Activated CD4-positive, alpha-beta T cell treated with anti-CD3 and anti-CD28 coated beads for 36 hours (primary cell): ENCODE measurements around the gene CCND3. TPM values are rescaled to one million over a fixed set of nuclear protein-coding genes. Genes with fewer than 3 reads are reported as not detected.

Source experiments
- ATAC-seq: fragments of 200-7000 bp; cut with Tn5 transposase; one replicate; pipeline ENCODE4 v1.10.0; 2021; ENCODE audit warnings: mild to moderate bottlenecking, moderate library complexity
- CTCF ChIA-PET: fragments of 350-600 bp; sonication (Branson Sonifier 250); formaldehyde crosslinking; loops from one replicate; lab custom pipeline; 2021; ENCODE audit warnings: antibody characterized with exemption; lab: Charles Lee
- POLR2A ChIA-PET: fragments of 350-600 bp; sonication (Branson Sonifier 250); formaldehyde crosslinking; loops from one replicate; lab custom pipeline; 2021; ENCODE audit warnings: antibody characterized with exemption, inconsistent platforms; lab: Charles Lee
- DNase-seq: peaks from one replicate; pipeline ENCODE4 v3.0.0-alpha.2; 2020
- H3K27ac Mint-ChIP-seq: one replicate; pipeline ENCODE4 v1.8.0; 2021; ENCODE audit warnings: mixed read lengths
- H3K27me3 Mint-ChIP-seq: one replicate; pipeline ENCODE4 v1.8.0; 2021; ENCODE audit warnings: mixed read lengths
- H3K36me3 Mint-ChIP-seq: one replicate; pipeline ENCODE4 v1.8.0; 2021; ENCODE audit warnings: low read depth, mixed read lengths
- H3K4me1 Mint-ChIP-seq: one replicate; pipeline ENCODE4 v1.8.0; 2021; ENCODE audit warnings: mixed read lengths
- H3K4me3 Mint-ChIP-seq: one replicate; pipeline ENCODE4 v1.8.0; 2021; ENCODE audit warnings: mild to moderate bottlenecking, moderate library complexity, mixed read lengths
- H3K9me3 Mint-ChIP-seq: one replicate; pipeline ENCODE4 v1.8.0; 2021; ENCODE audit warnings: low read depth, mixed read lengths
- intact Hi-C, 2 experiments: fragments of 100-400 bp; cut with DNase I in 1 of 2; cut with micrococcal nuclease in 1 of 2; formaldehyde crosslinking; loops; one replicate each; pipeline versions ENCODE4 v1.14.2 to v1.15.1; 2022 to 2024; cut with DNase I, micrococcal nuclease
- total RNA-seq, 2 experiments: library from RNA; stranded (reverse); gene quantifications; one replicate each; pipeline ENCODE4 v1.2.3, GENCODE V29; 2021

The CCND3 gene
- total RNA-seq, 2 experiments from 2014 or later: 625 to 806 TPM

DNA sequence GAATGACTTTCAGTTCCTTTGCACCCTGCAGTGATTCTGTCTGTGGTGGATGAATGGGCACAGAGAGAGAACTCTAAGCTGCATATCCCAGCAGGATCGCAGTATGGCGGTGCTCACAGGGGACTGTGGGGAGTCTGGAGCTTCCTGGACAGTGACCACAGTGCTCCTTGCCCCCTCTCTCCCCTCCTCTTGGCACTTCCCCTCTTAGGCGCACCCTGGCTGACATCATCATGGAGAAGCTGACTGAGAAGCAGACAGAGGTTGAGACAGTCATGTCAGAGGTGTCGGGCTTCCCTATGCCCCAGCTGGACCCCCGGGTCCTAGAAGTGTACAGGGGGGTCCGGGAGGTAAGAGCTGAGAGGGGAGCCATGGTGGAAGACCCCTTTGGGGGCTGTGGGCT is 11.7 kb downstream of the CCND3 start:
- Mint-ChIP-seq H3K27me3 (no peaks in the 10 kb centered on the region), H3K27ac (no peak overlapping the region), H3K36me3 (peaks cover 54% of the 10 kb centered on the region), H3K4me3 (no peak overlapping the region), H3K4me1 (peaks cover 23% of the 10 kb centered on the region), H3K9me3 (no peaks in the 10 kb centered on the region)
- ATAC-seq: no peak
- intact Hi-C loops: no loop called here
- ChIA-PET POLR2A (interaction anchor here (0.6 to 1.0 kb wide), 2 partner anchors 9 to 115 kb away, joined by 3 read pairs; no protein-coding TSS in a partner anchor), CTCF (interaction anchor here (0.6 to 11.5 kb wide), 3 partner anchors 8 to 115 kb away, joined by 3 to 189 read pairs (median 8); partner anchors contain the start of genes BYSL, MED20 and TAF8)
- DNase-seq: no peak

DNA sequence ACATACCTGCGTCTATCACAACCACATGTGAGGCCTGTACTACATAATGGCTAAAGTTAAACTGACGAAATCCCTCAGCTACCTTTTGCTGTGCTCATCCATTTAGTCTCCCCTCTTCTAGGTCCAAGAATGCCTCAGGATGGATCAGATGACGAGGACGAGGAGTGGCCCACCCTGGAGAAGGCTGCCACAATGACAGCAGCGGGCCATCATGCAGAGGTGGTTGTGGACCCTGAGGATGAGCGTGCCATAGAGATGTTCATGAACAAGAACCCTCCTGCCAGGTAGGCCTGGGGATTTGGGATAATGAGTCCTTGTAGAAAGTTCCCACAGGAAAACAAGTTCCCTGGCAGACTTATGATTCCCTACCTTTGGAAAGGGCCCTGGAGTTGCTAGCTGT is 14.4 kb downstream of the CCND3 start:
- H3K36me3 Mint-ChIP-seq: peaks cover 58% of the 10 kb centered on the region
- no peak overlapping the region for H3K4me3 Mint-ChIP-seq
- ChIA-PET POLR2A (no interaction called here), CTCF (interaction anchor here (0.6 to 11.5 kb wide), 5 partner anchors 9 to 135 kb away, joined by 3 to 189 read pairs (median 5); partner anchors contain the start of gene TAF8)
- peak overlapping the region; percentile 43 for H3K27ac Mint-ChIP-seq
- DNase-seq (no peak), ATAC-seq (no peak)
- peaks cover 39% of the 10 kb centered on the region for H3K4me1 Mint-ChIP-seq
- H3K27me3 Mint-ChIP-seq: no peaks in the 10 kb centered on the region
- no peaks in the 10 kb centered on the region for H3K9me3 Mint-ChIP-seq
- intact Hi-C loops: no loop called here

DNA sequence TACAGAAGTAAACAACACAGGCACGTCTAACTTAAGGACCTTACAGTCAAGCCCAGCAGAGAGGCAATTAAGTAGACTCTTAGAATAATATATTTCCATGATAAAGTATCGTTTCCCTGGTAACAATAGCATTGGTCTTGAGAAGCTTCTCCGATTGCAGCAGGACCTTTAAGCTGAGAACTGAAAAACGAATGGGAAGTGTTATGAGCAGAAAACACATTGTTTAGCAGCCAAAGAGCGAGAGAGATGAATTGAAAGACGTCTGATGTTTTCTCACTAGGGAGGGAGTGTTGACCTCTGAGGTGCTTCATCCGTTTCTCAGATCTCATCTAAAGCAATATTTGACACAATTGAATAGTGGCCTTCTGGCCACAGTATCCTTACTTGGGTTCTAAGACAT is 19.5 kb downstream of the CCND3 start:
- no peaks in the 10 kb centered on the region for H3K9me3 Mint-ChIP-seq

DNA sequence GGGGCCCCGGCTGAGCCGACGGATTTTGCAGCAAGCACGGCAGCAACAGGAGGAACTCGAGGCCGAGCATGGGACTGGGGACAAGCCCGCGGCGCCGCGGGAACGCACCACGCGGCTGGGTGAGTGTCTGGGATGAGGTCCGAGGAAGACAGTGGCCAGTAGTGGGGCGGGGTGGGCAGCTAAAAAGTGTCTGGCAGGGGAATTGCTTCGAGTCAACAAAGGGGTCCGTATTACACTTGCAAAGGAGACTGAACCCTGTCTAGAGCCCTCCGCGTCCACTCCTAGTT is 20.0 kb downstream of the CCND3 start:
- Mint-ChIP-seq H3K36me3 (peaks cover 33% of the 10 kb centered on the region), H3K4me1 (peaks cover 50% of the 10 kb centered on the region), H3K27ac (peak overlapping the region; percentile 98), H3K27me3 (no peaks in the 10 kb centered on the region), H3K4me3 (peak overlapping the region; percentile 99), H3K9me3 (no peaks in the 10 kb centered on the region)
- CTCF ChIA-PET: interaction anchor here (0.7 to 11.5 kb wide), 17 partner anchors 9 to 184 kb away, joined by 3 to 189 read pairs (median 6); partner anchors contain the start of genes CCND3, TAF8, TOMM6 and USP49
- peak; percentile 8 for ATAC-seq
- no peak for DNase-seq
- POLR2A ChIA-PET: interaction anchor here (1.0 to 1.4 kb wide), 6 partner anchors 20 to 134 kb away, joined by 3 to 15 read pairs (median 4); partner anchors contain the start of genes CCND3, TAF8 and TOMM6
- intact Hi-C loops: loop anchor here (1.0 to 5.0 kb wide), 16 partner anchors 15 to 1008 kb away; partner anchors contain the start of genes MRPS10 (in 2 of the 2), TOMM6 (in 2 of the 2), USP49 (in 2 of the 2) and CCND3 (in 1 of the 2)

More for the DNA sequence above, 19.5 kb downstream of the CCND3 start:
- ATAC-seq: no peak
- CTCF ChIA-PET: interaction anchor here (0.7 to 11.5 kb wide), 14 partner anchors 8 to 184 kb away, joined by 3 to 189 read pairs (median 6); partner anchors contain the start of genes CCND3, TAF8, TOMM6 and USP49
- peaks cover 33% of the 10 kb centered on the region for H3K36me3 Mint-ChIP-seq
- no peak for DNase-seq
- no peaks in the 10 kb centered on the region for H3K27me3 Mint-ChIP-seq
- POLR2A ChIA-PET: interaction anchor here (0.6 to 1.4 kb wide), 3 partner anchors 57 to 119 kb away, joined by 3 to 4 read pairs (median 4); no protein-coding TSS in a partner anchor
- peaks cover 52% of the 10 kb centered on the region for H3K4me1 Mint-ChIP-seq
- H3K4me3 Mint-ChIP-seq: peak overlapping the region; percentile 99
- intact Hi-C loops: loop anchor here (5.0 kb wide), 1 partner anchor 75 kb away; no protein-coding TSS in a partner anchor
- H3K27ac Mint-ChIP-seq: peak overlapping the region; percentile 98

DNA sequence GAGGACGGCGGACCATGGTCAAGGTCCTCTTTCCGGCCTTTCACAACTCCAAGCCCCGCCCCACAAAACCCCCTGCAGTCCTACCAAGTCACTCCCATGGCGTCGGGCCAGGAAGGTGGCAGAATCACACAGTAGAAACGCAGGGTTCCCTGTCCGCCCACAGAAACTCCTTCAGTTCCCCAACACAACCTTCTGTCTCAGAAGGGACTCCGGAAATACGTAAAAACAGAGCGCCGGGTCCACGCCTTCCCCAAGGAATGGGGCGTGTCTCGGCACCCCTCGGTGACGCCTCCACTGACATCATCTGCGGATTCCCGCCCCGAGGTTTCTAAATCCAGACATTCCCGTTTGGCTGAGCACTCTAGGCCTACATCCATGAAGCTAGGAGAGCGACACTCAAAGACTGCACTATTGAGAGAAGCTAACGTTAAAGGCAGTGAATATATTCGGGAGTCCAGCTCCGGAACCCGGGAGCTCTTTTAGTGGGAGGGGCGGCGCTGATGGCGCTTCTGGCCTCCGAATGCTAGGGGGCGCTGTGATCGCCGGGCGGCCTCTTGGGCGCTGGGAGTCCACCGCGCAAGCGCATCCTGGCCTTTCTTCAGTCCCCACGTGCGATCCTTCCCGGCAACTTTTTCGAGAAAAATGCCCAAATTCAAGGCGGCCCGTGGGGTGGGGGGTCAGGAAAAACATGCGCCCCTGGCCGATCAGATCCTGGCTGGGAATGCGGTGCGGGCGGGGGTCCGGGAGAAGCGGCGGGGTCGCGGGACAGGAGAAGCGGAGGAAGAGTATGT is 20.5 kb downstream of the CCND3 start, which contains the start of the genes BYSL and MED20:
BYSL (plus strand) TSS at position 579 of the 791 bp plus-strand sequence; CDS start at position 643, 64 bp downstream.
MED20 (minus strand) TSS at position 219 of the 791 bp plus-strand sequence; CDS start at position 98, 121 bp downstream.
- peaks cover 35% of the 10 kb centered on the region for H3K36me3 Mint-ChIP-seq
- peak; percentile 96 for DNase-seq
- ATAC-seq: peak; percentile 83
- no peaks in the 10 kb centered on the region for H3K27me3 Mint-ChIP-seq
- peak within 1 kb of the TSS; percentile 99 for H3K4me3 Mint-ChIP-seq
- CTCF ChIA-PET: interaction anchor here (0.6 to 11.5 kb wide), 38 partner anchors 9 to 1247 kb away, joined by 3 to 189 read pairs (median 4); partner anchors contain the start of genes CCND3, TAF8, TOMM6 and USP49
- peak within 1 kb of the TSS; percentile 98 for H3K27ac Mint-ChIP-seq
- intact Hi-C loops: loop anchor here (1.0 to 5.0 kb wide), 16 partner anchors 15 to 1008 kb away; partner anchors contain the start of genes MRPS10 (in 2 of the 2), TOMM6 (in 2 of the 2), USP49 (in 2 of the 2) and CCND3 (in 1 of the 2)
- POLR2A ChIA-PET: interaction anchor here (1.0 to 1.4 kb wide), 6 partner anchors 21 to 133 kb away, joined by 3 to 15 read pairs (median 4); partner anchors contain the start of genes CCND3, TAF8 and TOMM6
- H3K4me1 Mint-ChIP-seq: peaks cover 49% of the 10 kb centered on the region
- no peaks in the 10 kb centered on the region for H3K9me3 Mint-ChIP-seq

DNA sequence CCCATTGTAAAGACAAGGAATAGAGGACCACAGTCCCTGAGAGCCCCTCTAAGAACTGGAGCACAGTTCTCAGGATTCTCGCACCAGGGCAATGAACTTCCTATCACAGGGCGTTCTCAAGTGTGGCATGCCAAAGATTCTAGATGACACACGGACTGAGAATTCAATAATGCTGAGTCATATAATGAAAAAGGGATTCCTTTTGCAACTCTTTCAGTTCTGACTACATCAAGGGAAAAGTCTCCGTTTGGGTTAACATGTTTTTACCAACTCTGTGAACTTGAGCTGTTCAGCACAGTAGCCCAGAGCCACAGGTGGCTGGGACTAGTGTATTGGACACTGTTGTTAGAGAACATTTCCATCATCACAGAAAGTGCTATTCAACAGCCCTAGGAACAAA is 24.1 kb downstream of the CCND3 start:
- no peaks in the 10 kb centered on the region for H3K9me3 Mint-ChIP-seq
- ChIA-PET POLR2A (interaction anchor here (0.6 kb wide), 1 partner anchor 142 kb away, joined by 6 read pairs; no protein-coding TSS in a partner anchor), CTCF (interaction anchor here (0.6 to 1.1 kb wide), 2 partner anchors 22 to 187 kb away, joined by 3 to 5 read pairs; partner anchors contain the start of gene USP49)
- DNase-seq (peak; percentile 34), ATAC-seq (peak; percentile 37)
- no peaks in the 10 kb centered on the region for H3K27me3 Mint-ChIP-seq
- peaks cover 26% of the 10 kb centered on the region for H3K4me1 Mint-ChIP-seq
- H3K36me3 Mint-ChIP-seq: peaks cover 22% of the 10 kb centered on the region
- H3K27ac Mint-ChIP-seq: peak overlapping the region; percentile 45
- intact Hi-C loops: no loop called here
- no peak overlapping the region for H3K4me3 Mint-ChIP-seq

DNA sequence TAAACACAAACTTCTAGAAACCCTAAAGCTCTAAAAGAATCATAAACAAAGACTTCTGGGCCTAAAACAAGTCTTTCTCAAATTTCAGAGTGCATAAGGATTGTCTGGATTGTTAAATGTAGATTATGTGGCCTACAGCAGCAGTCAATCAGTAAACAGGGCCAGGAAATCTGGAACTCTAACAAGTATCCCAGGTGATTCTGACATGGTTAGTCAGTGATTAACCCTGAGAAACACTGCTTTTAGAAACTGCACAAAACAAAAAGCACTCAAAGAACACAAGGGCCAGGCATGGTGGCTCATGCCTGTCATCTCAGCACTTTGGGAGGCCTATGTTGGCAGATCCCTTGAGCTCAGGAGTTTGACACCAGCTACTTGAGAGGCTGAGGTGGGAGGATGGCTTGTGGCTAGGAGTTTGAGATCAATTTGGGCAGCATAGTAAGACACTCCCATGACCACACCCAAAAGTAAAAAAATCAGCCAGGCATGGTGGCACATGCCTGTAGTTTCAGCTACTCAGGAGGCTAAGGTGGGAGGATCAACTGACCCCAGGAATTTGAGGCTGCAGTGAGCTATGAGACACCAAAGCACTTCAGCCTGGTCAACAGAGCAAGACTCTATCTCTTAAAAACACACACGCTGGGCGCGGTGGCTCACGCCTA is 26.6 kb downstream of the CCND3 start:
- Mint-ChIP-seq H3K27me3 (no peaks in the 10 kb centered on the region), H3K9me3 (no peaks in the 10 kb centered on the region), H3K27ac (no peak overlapping the region), H3K4me3 (no peak overlapping the region), H3K36me3 (peaks cover 19% of the 10 kb centered on the region), H3K4me1 (peaks cover 17% of the 10 kb centered on the region)
- ChIA-PET CTCF (interaction anchor here (0.6 to 0.9 kb wide), 3 partner anchors 49 to 129 kb away, joined by 3 to 4 read pairs (median 3); no protein-coding TSS in a partner anchor), POLR2A (no interaction called here)
- intact Hi-C loops: no loop called here
- ATAC-seq (no peak), DNase-seq (no peak)

DNA sequence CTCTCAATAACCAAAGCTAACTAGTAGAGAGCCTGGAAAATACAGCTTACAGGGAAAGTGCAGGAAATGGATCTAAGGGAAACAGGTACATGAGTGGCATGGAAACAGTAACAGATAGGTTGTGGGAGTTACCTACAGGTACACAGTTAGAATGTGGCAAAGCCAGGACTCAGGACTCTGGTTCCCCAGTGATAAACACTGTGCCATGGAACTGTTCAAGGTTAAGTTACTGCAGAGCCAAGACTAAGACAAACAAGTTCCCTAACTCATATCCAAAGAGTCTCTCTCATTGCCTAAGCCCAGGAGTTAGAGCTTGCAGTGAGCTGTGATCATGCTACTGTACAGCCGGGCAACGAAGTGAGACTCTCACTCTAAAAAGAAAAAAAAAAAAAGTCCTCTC is 27.3 kb downstream of the CCND3 start:
- ChIA-PET POLR2A (no interaction called here), CTCF (interaction anchor here (0.6 to 1.0 kb wide), 4 partner anchors 17 to 130 kb away, joined by 3 to 4 read pairs (median 3); no protein-coding TSS in a partner anchor)
- Mint-ChIP-seq H3K27me3 (no peaks in the 10 kb centered on the region), H3K9me3 (no peaks in the 10 kb centered on the region), H3K36me3 (peaks cover 21% of the 10 kb centered on the region), H3K4me1 (peaks cover 12% of the 10 kb centered on the region), H3K27ac (no peak overlapping the region), H3K4me3 (no peak overlapping the region)
- DNase-seq (no peak), ATAC-seq (no peak)
- intact Hi-C loops: no loop called here

DNA sequence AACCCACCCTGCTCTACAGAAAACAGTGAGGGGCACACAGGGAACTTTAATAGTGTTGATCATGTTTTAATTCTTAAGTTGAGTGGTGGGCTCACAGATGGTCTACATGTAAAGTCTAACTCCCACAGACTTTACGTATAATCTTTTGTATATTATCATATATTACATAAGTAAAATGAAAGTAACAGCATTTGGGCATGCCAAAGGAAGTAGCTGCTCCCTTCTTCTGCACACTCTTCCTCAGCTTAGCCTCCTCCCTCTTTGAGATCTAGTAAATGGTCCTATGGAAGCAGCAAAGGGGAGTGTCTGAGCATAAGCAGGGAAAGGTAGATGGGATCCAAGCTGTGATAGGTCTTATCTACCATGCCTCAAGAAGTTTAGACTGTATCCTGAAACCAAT is 31.9 kb downstream of the CCND3 start:
- POLR2A ChIA-PET: no interaction called here
- no peak overlapping the region for H3K27ac Mint-ChIP-seq

DNA sequence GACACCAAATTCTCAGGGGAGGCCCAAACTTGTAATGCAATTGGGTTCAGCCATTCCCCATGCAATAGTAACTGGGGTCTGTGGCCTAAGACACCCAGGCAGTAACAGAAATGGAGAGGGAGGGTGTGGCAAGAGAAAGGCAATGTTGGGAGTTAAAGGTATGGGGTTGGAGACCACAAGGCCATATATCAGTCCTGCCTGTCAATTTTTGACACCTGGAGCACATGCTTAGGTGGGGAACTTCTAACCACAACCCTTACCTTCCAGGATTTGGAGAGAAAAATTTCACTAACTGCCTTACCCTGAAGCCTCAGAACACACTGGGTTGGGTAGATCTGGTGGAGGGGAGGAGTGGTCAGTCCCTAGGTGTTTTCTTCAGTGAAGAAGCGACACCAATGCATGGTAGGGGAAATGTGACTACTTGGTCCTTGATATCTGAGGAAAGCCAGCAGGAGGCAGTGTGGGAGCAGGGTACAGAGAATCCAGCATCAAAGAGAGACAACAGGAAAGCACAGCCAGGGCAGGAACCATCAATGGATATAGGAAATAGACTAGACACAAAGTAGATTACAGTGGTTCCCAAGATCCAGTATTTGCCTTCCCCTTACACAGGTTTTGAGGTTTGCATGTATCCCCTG is 39.6 kb downstream of the CCND3 start:
- Mint-ChIP-seq H3K36me3 (peaks cover 2% of the 10 kb centered on the region), H3K9me3 (no peaks in the 10 kb centered on the region), H3K27me3 (no peaks in the 10 kb centered on the region), H3K4me1 (peaks cover 6% of the 10 kb centered on the region), H3K27ac (no peak overlapping the region), H3K4me3 (no peak overlapping the region)
- ChIA-PET CTCF (interaction anchor here (0.6 to 5.1 kb wide), 5 partner anchors 35 to 149 kb away, joined by 3 to 60 read pairs (median 3); partner anchors contain the start of gene TAF8), POLR2A (no interaction called here)
- peak; percentile 78 for ATAC-seq
- DNase-seq: peak; percentile 75
- intact Hi-C loops: loop anchor here (1.0 to 2.0 kb wide), 3 partner anchors 19 to 264 kb away; partner anchors contain the start of genes BYSL (in 1 of the 2) and MED20 (in 1 of the 2)

More for the DNA sequence above, 31.9 kb downstream of the CCND3 start:
- intact Hi-C loops: no loop called here
- DNase-seq (no peak), ATAC-seq (no peak)
- H3K9me3 Mint-ChIP-seq: no peaks in the 10 kb centered on the region
- H3K36me3 Mint-ChIP-seq: peaks cover 17% of the 10 kb centered on the region
- peaks cover 7% of the 10 kb centered on the region for H3K4me1 Mint-ChIP-seq
- no peaks in the 10 kb centered on the region for H3K27me3 Mint-ChIP-seq
- CTCF ChIA-PET: interaction anchor here (0.8 to 1.6 kb wide), 3 partner anchors 8 to 134 kb away, joined by 3 to 5 read pairs (median 4); no protein-coding TSS in a partner anchor
- no peak overlapping the region for H3K4me3 Mint-ChIP-seq
